ENCODE results near the gene MFRP.

Gene MFRP

GRCh38 chr11:119336744-119337469 lies 9.6 kb downstream of the MFRP start:
- no peak for DNase-seq

- DNase-seq, result no peak
Observed at GRCh38 chr11:119335655-119336543, 10.6 kb downstream of the MFRP start.

GRCh38 chr11:119335091-119335654 lies 11.3 kb downstream of the MFRP start:
- no peak for DNase-seq

- DNase-seq, result peak; percentile 94 to 99
Observed at GRCh38 chr11:119334174-119334930, 12.2 kb downstream of the MFRP start, which contains the start of gene RNF26. RNF26 (plus strand) TSS chr11:119334527; CDS start chr11:119335123, 596 bp downstream.

GRCh38 chr11:119332111-119332765 lies 14.3 kb downstream of the MFRP start:
- no peak for DNase-seq

- DNase-seq, result no peak
Observed at GRCh38 chr11:119330237-119330636, 16.3 kb downstream of the MFRP start.

- DNase-seq, result no peak
Observed at GRCh38 chr11:119329320-119329719, 17.2 kb downstream of the MFRP start.

GRCh38 chr11:119324189-119324588 lies 22.3 kb downstream of the MFRP start:
- no peak for DNase-seq

- peak; percentile 42 to 83 for DNase-seq
Observed at GRCh38 chr11:119323532-119324033, 22.9 kb downstream of the MFRP start.

GRCh38 chr11:119322921-119323531 lies 23.5 kb downstream of the MFRP start:
- no peak for DNase-seq

- DNase-seq, result no peak
Observed at GRCh38 chr11:119322360-119322739, 24.2 kb downstream of the MFRP start.

- DNase-seq, result no peak
Observed at GRCh38 chr11:119320776-119321524, 25.6 kb downstream of the MFRP start.

- DNase-seq, result no peak
Observed at GRCh38 chr11:119320240-119320775, 26.2 kb downstream of the MFRP start.

GRCh38 chr11:119319700-119320239 lies 26.7 kb downstream of the MFRP start:
- DNase-seq, result no peak

- no peak for DNase-seq
Observed at GRCh38 chr11:119319136-119319699, 27.3 kb downstream of the MFRP start.

GRCh38 chr11:119318240-119319135 lies 28.0 kb downstream of the MFRP start:
- peak in 1 of 2 experiments; percentile 46 for DNase-seq

- DNase-seq, result no peak
Observed at GRCh38 chr11:119317592-119318239, 28.8 kb downstream of the MFRP start.
